Hepatocyte (in vitro differentiated cells): Measurements from ENCODE around the gene STAC2. TPM values are rescaled to one million over a fixed set of nuclear protein-coding genes. Genes with fewer than 3 reads are reported as not detected.

Experiments
- DNase-seq: peaks from one replicate; pipeline ENCODE4 v3.0.0-alpha.2; 2016; ENCODE audit warnings: low spot score
- H2AFZ ChIP-seq: fragments of 200-600 bp; sonication (generic); 2 replicates; pipeline ENCODE4 v1.6.0; 2016; ENCODE audit warnings: antibody characterized with exemption, mild to moderate bottlenecking
- H3K27ac ChIP-seq: fragments of 200-600 bp; sonication (generic); 2 replicates; pipeline ENCODE4 v1.5.1; 2016; ENCODE audit warnings: mild to moderate bottlenecking
- H3K27me3 ChIP-seq: fragments of 200-600 bp; sonication (generic); 2 replicates; pipeline ENCODE4 v1.6.1; 2016
- H3K36me3 ChIP-seq: fragments of 200-600 bp; sonication (generic); replicated peaks from 2 replicates; pipeline ENCODE4 v1.5.1; 2016; ENCODE audit warnings: low read depth; ENCODE audit not compliant: insufficient read depth
- H3K4me1 ChIP-seq: fragments of 200-600 bp; sonication (generic); 2 replicates; pipeline ENCODE4 v1.5.1; 2016; ENCODE audit warnings: mild to moderate bottlenecking, moderate library complexity; ENCODE audit not compliant: insufficient read depth
- H3K4me2 ChIP-seq: fragments of 200-600 bp; sonication (generic); 2 replicates; pipeline ENCODE4 v1.6.0; 2016
- H3K4me3 ChIP-seq: fragments of 200-600 bp; sonication (generic); 2 replicates; pipeline ENCODE4 v1.5.1; 2016; ENCODE audit warnings: mild to moderate bottlenecking
- H3K79me2 ChIP-seq: fragments of 200-600 bp; sonication (generic); 2 replicates; pipeline ENCODE4 v1.6.0; 2017; ENCODE audit warnings: mild to moderate bottlenecking
- H3K9me2 ChIP-seq: fragments of 200-600 bp; sonication (generic); replicated peaks from 2 replicates; pipeline ENCODE4 v1.6.0; 2017; ENCODE audit warnings: mild to moderate bottlenecking; ENCODE audit not compliant: insufficient read depth
- H3K9me3 ChIP-seq: fragments of 200-600 bp; sonication (generic); 2 replicates; pipeline ENCODE4 v1.5.1; 2016; ENCODE audit warnings: low read depth, mild to moderate bottlenecking
- H4K20me1 ChIP-seq: fragments of 200-600 bp; sonication (generic); 2 replicates; pipeline ENCODE4 v1.6.0; 2016; ENCODE audit warnings: mild to moderate bottlenecking; ENCODE audit not compliant: insufficient read depth, poor library complexity, severe bottlenecking
- EZH2 ChIP-seq: fragments of 200-600 bp; sonication (generic); IDR thresholded peaks from 2 replicates; pipeline ENCODE4 v1.6.1; 2016; ENCODE audit warnings: antibody characterized with exemption, mild to moderate bottlenecking, borderline replicate concordance
- EZH2phosphoT487 ChIP-seq: fragments of 200-600 bp; sonication (generic); IDR thresholded peaks from one replicate; pipeline ENCODE4 v1.6.1; 2018; ENCODE audit warnings: antibody characterized with exemption, mild to moderate bottlenecking, low read depth, moderate library complexity; ENCODE audit not compliant: unreplicated experiment, severe bottlenecking
- WGBS: methylation state at CpG from one replicate; pipeline ENCODE4 v1.1.6; 2016; ENCODE audit warnings: low lambda C conversion rate; ENCODE audit errors: missing lambda C conversion rate; 5-methylcytosine and 5-hydroxymethylcytosine counted together
- polyA plus RNA-seq: library from polyadenylated mRNA; unstranded; fragments of >200 nt; fragmentation: Nextera tagmentation; extraction: Ambion mirVana; gene quantifications from 2 replicates; pipeline ENCODE4 v1.2.1, GENCODE V29; 2016
- total RNA-seq: library from RNA; depleted of rRNA; stranded (reverse); fragments of >200 nt; gene quantifications from 2 replicates; pipeline ENCODE4 v1.2.3, GENCODE V29; 2014
- TF ChIP-seq, protein P1 (sequence below): fragments of 200-600 bp; sonication (generic); IDR thresholded peaks from 2 replicates; pipeline ENCODE4 v1.5.1; 2016; ENCODE audit warnings: antibody characterized with exemption, mild to moderate bottlenecking; ENCODE audit not compliant: poor library complexity

Gene STAC2
- total and polyA plus RNA-seq, 2 experiments from 2014 or later, result 0.31 TPM; not detected in 1

DNA sequence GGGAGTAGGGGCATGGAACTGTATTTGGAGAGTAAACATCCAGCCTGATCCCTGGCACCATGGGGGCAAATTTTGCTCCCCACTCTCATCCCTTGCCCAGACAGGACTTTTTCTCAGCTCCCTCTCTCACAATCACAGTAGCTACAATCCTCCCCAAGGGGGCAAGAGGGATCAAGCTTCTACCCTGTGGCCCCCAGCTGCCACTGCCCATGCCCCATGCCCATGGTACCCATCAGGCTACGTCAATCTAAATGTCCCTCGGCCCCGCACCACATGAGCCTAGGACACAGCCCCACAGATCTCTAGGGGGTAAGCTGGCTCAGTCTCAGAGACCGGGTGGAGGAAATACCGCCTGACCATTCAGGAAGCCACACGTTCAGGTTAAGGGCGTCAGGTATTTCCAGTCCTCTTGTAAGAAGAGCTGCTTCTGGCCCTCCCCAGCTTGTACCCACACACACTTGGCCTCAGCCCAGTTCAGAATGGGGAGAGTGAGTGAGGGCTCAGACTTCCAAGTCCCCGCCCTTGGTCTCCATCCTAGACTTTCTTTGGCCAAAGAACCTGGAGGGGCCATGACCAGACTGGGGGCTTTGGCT lies 30.1 kb downstream of the STAC2 start:
- H3K4me1 ChIP-seq, result peaks cover 6% of the 10 kb centered on the region
- TF ChIP-seq EZH2phosphoT487 (no peak), EZH2 (no peak)
- TF ChIP-seq, protein P1, sequence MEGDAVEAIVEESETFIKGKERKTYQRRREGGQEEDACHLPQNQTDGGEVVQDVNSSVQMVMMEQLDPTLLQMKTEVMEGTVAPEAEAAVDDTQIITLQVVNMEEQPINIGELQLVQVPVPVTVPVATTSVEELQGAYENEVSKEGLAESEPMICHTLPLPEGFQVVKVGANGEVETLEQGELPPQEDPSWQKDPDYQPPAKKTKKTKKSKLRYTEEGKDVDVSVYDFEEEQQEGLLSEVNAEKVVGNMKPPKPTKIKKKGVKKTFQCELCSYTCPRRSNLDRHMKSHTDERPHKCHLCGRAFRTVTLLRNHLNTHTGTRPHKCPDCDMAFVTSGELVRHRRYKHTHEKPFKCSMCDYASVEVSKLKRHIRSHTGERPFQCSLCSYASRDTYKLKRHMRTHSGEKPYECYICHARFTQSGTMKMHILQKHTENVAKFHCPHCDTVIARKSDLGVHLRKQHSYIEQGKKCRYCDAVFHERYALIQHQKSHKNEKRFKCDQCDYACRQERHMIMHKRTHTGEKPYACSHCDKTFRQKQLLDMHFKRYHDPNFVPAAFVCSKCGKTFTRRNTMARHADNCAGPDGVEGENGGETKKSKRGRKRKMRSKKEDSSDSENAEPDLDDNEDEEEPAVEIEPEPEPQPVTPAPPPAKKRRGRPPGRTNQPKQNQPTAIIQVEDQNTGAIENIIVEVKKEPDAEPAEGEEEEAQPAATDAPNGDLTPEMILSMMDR, result no peak

DNA sequence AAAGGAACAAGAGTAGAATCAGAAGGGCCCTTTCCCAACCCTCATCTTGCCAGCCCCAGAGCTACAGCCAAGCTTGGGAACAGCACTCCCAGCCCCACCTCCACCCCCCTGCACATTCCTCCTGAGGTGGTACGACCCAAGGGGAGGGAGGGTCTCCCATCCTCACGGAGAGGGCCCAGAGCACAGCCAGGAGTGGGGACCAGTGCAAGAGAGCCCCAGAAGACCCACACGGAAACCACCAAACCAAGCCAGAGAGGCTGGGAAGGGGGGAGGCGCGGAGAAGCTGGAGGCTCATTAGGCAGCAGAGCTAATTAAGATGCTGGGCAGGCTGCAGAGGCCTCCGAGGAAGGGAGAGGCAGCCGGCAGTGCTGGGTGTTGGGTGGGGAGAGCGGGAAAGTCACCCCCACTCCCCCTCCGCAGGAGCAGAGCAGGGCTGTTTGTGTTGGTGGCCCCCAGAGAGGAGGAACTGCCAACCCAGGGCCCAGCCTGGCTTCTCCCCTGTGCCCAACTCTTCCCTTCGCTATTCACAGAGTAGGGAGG lies 30.7 kb downstream of the STAC2 start:
- Histone ChIP-seq H3K4me3 (no peak overlapping the region), H3K36me3 (no peaks in the 10 kb centered on the region), H3K9me3 (no peaks in the 10 kb centered on the region), H3K9me2 (no peaks in the 10 kb centered on the region), H4K20me1 (no peaks in the 10 kb centered on the region), H3K4me2 (no peak overlapping the region), H2AFZ (no peak overlapping the region), H3K4me1 (peaks cover 6% of the 10 kb centered on the region), H3K79me2 (peaks cover 7% of the 10 kb centered on the region), H3K27ac (no peak overlapping the region), H3K27me3 (no peaks in the 10 kb centered on the region)
- DNase-seq, result no peak
- 62% methylated on average over 10 of the region's 10 CpGs for WGBS
- TF ChIP-seq, protein P1, result no peak
- TF ChIP-seq EZH2phosphoT487 (no peak), EZH2 (no peak)

More for the DNA sequence above, 30.1 kb downstream of the STAC2 start:
- DNase-seq, result no peak
- no peak overlapping the region for H2AFZ ChIP-seq
- 78% methylated on average over 8 of the region's 8 CpGs for WGBS
- peak overlapping the region; percentile 99 for H3K4me2 ChIP-seq
- H3K9me2 ChIP-seq, result no peaks in the 10 kb centered on the region
- H3K27me3 ChIP-seq, result no peaks in the 10 kb centered on the region
- peaks cover 12% of the 10 kb centered on the region for H3K79me2 ChIP-seq
- no peaks in the 10 kb centered on the region for H4K20me1 ChIP-seq
- H3K4me3 ChIP-seq, result no peak overlapping the region
- H3K9me3 ChIP-seq, result no peaks in the 10 kb centered on the region
- H3K36me3 ChIP-seq, result no peaks in the 10 kb centered on the region
- H3K27ac ChIP-seq, result no peak overlapping the region

GRCh38 chr17:39194089-39194984 lies 31.4 kb downstream of the STAC2 start:
- H3K36me3 ChIP-seq, result no peaks in the 10 kb centered on the region

More at GRCh38 chr17:39194089-39194984, 31.4 kb downstream of the STAC2 start:
- Histone ChIP-seq H3K4me1 (peaks cover 6% of the 10 kb centered on the region), H3K9me3 (no peaks in the 10 kb centered on the region), H3K9me2 (no peaks in the 10 kb centered on the region), H4K20me1 (no peaks in the 10 kb centered on the region), H3K79me2 (peaks cover 7% of the 10 kb centered on the region), H3K4me3 (no peak overlapping the region), H3K27ac (no peak overlapping the region), H2AFZ (no peak overlapping the region), H3K4me2 (no peak overlapping the region), H3K27me3 (no peaks in the 10 kb centered on the region)
- peak; percentile 61 for DNase-seq
- WGBS, result 64% methylated on average over 16 of the region's 20 CpGs
- TF ChIP-seq, protein P1, result peak; percentile 40
- TF ChIP-seq EZH2, result no peak
